Stimulated activated naive CD8-positive, alpha-beta T cell treated with anti-CD3 and anti-CD28 coated beads, Interleukin-15, Interleukin-2, amounts not matched to agents 100 U/mL and 50 U/mL, for 24 hours (primary cell): ENCODE measurements around the gene STARD10.
"Not testable (repeated sequence)": the region's sequence is repeated elsewhere in the genome, so short reads cannot be mapped to it uniquely, and the experiment has no call there.

Experiments
- ATAC-seq: fragments of 150-1000 bp; cut with Tn5 transposase; one replicate; pipeline ENCODE4 v1.10.0; 2021
- DNase-seq: peaks from one replicate; pipeline ENCODE4 v3.0.0; 2021

Gene STARD10

DNA sequence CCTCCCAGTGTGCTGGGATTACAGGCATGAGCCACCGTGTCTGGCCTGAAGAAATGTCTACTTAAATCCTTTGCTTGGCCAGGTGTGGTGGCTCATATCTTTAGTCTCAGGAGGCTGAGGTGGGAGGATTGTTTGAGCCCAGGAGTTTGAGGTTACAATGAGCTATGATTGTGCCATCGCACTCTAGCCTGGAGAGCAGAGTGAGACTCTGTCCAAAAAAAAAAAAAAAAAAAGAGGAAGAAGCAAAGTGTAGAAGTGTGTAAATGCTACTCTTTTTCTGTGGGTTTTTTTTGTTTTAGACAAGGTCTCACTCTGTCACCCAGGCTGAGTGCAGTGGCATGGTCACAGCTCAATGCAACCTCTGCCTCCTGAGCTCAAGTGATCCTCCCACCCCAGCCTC, 13.9 kb upstream of the STARD10 start:
- ATAC-seq (peak; percentile 28), DNase-seq (no peak)

DNA sequence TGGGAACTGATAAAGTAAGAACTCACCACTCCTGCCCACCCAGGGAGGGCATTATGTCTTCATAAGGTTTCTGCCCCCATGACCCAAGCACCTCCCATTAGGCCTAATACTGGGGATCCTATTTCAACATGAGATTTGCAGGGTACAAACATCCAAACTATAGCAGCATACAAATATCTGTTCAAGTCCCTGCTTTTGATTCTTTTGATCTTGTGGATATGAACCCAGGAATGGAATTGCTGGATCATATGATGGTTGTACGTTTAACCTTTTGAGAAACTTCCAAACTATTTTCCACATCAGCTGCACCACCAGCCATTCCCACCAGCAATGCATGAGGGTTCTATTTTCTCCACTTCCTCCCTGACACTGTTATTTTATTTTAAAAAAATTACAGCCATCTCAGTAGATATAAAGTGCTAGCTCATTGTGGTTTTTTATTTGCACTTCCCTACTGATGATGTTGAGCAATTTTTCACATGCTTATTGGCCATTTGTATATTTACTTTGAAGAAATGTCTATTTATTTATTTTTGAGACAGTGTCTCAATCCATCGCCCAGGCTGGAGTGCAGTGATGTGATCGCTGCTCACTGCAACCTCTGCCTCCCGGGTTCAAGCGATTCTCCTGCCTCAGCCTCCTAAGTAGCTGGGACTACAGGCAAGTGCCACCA, 13.3 kb upstream of the STARD10 start:
- no peak for DNase-seq
- ATAC-seq, result no peak

DNA sequence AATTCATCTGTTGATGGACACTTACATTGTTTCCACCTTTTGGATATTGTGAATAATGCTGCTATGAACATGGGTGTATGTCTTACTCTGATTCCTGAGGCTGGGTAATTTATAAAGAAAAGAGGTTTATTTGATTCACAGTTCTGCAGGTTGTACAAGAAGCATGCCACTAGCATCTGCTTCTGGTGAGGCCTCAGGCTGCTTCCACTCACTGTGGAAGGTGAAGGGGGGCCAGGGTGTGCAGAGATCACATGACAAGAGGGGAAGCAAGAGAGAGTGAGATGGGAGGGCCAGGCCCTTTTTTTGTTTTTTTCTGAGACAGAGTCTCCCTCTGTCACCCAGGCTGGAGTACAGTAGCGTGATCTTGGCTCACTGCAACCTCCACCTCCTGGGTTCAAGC, 12.5 kb upstream of the STARD10 start:
- ATAC-seq, result not testable (repeated sequence)

DNA sequence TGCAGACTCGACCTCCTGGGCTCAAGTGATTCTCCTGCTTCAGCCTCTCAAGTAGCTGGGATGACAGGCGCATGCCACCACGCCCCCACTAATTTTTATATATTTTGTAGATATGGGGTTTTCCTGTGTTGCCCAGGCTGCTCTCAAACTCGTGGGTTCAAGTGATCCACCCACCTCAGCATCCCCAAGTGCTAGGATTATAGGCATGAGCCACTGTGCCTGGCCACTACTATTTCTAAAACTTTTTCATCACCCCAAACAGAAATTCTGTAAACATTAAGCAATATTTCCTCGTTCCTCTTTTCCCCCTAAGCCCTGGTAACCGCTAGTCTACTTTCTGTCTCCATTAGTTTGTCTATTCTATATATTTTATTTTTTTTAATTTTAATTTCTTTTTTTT, 11.4 kb upstream of the STARD10 start:
- DNase-seq (no peak), ATAC-seq (no peak)

More for the DNA sequence above, 12.5 kb upstream of the STARD10 start:
- DNase-seq, result not testable (repeated sequence)

DNA sequence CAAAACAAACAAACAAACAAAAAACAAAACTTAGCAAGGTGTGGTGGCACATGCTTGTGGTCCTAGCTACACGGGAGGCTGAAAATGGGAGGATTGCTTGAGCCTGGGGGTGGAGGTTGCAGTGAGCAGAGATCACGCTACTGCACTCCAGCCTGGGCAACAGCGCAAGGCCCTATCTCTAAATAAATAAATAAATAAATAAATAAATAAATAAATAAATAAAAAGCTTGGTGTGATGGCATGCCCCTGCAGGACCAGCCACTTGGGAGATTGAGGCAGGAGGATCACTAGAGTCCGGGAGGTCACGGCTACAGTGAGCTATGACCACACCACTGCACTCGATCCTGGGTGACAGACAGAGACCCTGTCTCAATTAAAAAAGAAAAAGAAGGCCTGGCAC, 9.0 kb upstream of the STARD10 start:
- no peak for DNase-seq
- ATAC-seq, result no peak

GRCh38 chr11:72799441-72799840, 5.6 kb upstream of the STARD10 start:
- DNase-seq (no peak), ATAC-seq (no peak)

- DNase-seq (no peak), ATAC-seq (no peak)
Measured at GRCh38 chr11:72798361-72798760, 4.5 kb upstream of the STARD10 start.

- DNase-seq, result no peak
Measured at GRCh38 chr11:72793076-72793424, 797 bp downstream of the STARD10 start.

DNA sequence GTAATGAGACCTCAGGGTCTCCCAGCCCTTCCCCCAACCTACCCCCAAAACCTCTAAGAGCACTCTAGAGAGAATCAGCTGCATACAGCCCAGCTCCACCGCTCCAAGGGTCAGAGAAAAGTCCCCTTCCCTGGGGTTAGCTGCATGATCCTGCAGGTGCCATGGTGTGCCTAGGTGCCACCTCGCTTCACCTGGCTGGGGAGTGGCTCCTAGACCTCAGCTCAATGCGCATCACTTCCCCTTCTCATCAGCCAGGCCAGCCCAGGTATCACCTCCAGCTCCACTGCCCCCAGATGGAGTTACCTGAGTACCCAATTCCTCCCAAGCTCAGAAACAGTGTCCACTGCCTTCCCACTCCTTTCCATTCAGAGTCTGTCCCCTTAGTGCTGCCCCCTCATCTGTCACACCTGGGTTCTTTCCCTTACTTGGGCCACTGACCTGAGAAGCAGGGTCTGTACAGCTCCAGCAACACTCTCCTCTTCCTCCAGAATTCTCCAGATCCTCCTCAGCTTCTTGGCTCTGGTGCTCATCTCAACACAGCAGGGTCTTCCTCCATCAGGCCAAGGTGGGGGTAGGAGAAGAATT, 1.3 kb downstream of the STARD10 start:
- DNase-seq (no peak), ATAC-seq (no peak)

More at GRCh38 chr11:72793076-72793424, 797 bp downstream of the STARD10 start:
- ATAC-seq, result no peak

- DNase-seq, ATAC-seq: not testable (repeated sequence)
Measured at GRCh38 chr11:72791228-72791627, 2.6 kb downstream of the STARD10 start.

- DNase-seq (no peak), ATAC-seq (no peak)
Measured at GRCh38 chr11:72789493-72790131, 4.2 kb downstream of the STARD10 start.

DNA sequence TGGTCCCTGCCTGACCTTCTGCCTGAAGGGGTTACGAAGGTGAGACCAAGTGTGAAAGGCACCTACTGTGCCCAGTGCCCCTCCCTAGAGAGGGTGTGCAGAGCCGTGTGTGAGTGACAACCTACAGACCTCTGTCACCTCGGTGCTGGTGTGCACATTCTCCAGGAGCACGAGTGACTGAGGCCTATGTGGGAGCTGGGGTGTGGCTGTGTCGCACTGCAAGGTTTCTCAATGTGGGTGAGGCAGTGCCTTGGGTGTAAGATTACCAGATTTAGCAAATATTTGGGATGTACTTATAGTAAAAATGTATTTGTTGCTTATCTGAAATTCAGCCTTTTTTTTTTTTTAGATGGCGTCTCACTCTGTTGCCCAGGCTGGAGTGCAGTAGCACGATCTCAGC, 5.6 kb downstream of the STARD10 start:
- DNase-seq (no peak), ATAC-seq (no peak)

DNA sequence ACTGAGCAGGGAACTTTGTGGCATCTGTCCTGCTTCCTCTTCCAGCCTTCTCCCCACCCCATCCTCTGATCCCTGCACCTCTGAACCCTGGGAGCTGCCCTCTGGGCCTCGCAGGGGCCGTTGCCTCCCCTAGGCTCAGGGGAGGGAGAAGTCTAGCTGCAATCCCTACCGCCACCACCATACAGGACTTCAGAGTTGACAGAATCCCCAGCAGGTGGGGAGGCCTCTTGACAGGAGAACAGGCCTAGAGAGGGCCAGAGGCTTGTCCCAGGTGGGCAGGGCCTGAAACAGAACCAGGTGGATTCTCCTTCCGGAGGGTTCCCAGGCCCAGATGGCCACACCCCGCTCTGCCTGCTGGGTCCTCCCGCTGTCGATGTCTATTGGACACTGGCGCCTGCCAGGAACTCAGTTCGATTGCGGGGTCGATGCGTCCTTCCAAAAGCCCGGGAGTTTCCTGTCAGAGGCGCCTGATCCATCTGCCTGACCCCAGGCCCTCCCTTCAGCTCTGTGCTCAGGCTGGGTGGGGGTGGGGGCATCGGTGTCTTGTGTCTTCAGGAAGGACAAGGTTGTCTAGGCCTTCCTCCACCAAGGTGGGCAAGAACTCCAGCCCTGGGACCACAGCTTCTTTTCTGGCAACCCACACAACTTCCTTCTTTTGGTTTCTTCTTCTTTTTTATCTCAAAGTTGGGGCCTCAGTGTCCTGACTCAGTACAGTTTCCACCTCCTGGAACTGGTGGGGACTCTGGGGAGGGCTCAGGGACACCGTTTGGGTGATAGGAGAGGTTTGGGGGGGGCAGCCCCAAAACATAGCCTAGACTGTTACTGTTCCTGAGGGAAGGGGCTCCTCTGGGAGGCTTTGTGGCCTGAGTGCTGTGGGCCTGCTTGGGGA, 6.4 kb downstream of the STARD10 start:
- ATAC-seq, result peak; percentile 13

DNA sequence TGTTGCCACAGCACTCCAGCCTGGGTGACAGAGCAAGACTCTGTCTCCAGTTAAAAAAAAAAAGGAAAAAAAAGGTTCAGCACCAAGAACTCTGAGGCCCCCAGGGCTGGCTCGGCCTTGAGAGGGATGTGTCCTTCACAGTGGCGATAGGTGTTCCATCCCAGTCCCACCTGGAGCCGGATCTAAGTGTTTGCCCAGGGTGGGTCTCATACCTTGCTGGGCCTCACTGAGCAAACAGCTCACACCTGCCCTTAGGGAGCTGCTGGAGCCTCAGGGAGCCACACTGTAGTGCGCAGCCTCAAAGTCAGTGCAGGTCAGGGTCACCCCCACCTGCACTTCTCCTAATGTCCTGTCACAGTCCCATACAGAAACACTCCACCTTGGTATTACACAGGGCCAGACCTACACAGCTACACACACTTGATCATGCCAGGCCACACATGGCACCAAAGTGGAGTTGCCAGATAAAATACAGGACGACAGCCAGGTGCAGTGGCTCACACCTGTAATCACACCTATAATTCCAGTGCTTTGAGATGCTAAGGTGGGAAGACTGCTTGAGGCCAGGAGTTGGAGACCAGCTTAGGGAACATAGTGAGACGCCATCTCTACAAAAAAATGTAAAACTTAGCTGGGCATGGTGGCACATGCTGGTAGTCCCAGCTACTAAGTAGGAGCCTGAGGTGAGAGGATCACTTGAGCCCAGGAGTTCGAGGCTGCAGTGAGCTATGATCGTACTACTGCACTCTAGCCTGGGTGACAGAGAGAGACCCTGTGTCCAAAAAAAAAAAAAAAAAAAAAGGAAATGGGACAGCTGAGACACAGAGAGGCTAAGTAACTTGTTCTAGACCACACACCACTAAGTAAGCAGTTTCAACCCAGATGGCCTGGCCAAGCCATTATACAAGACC, 7.3 kb downstream of the STARD10 start:
- no peak for DNase-seq
- no peak for ATAC-seq

More for the DNA sequence above, 6.4 kb downstream of the STARD10 start:
- no peak for DNase-seq

- ATAC-seq (no peak), DNase-seq (no peak)
Measured at GRCh38 chr11:72784662-72785061, 9.2 kb downstream of the STARD10 start.

GRCh38 chr11:72783144-72783905, 10.5 kb downstream of the STARD10 start:
- DNase-seq (no peak), ATAC-seq (no peak)

- DNase-seq, result no peak
- ATAC-seq, result peak; percentile 4
Measured at GRCh38 chr11:72782081-72782920, 11.5 kb downstream of the STARD10 start.

- DNase-seq, result peak; percentile 62
- ATAC-seq, result peak; percentile 21
Measured at GRCh38 chr11:72781313-72782080, 12.3 kb downstream of the STARD10 start.

GRCh38 chr11:72781063-72781312, 12.9 kb downstream of the STARD10 start:
- no peak for DNase-seq
- no peak for ATAC-seq
